HepG2 (cell line): ENCODE data around the gene RASD1. TPM values are rescaled to one million over a fixed set of nuclear protein-coding genes. Genes with fewer than 3 reads are reported as not detected.
A peak's percentile ranks its signal among the peaks of the same experiment; 100 is the strongest.

Experiments
- ADNP ChIP-seq: sonication (generic); formaldehyde crosslinking; IDR thresholded peaks from 2 replicates; pipeline ENCODE4 v1.4.0; 2020; ENCODE audit warnings: missing genetic modification reagents
- FOXP1 ChIP-seq, 2 experiments: fragments of 450-650 bp in 1 of 2; IDR thresholded peaks; 2 replicates each; pipeline ENCODE4 v1.6.1; 2017 to 2018; ENCODE audit warnings: antibody characterized with exemption in 1 of 2
- HDAC1 ChIP-seq: sonication (generic); formaldehyde crosslinking; IDR thresholded peaks from 2 replicates; pipeline ENCODE4 v1.5.1; 2020; ENCODE audit warnings: mild to moderate bottlenecking, missing genetic modification reagents
- KDM5A ChIP-seq: fragments of 200-600 bp; sonication (generic); IDR thresholded peaks from 2 replicates; pipeline ENCODE4 v1.7.0; 2018; ENCODE audit warnings: antibody characterized with exemption, mild to moderate bottlenecking, low read length, borderline replicate concordance
- NR2F6 ChIP-seq, 2 experiments: IDR thresholded peaks; 2 replicates each; pipeline ENCODE4 v1.6.1; 2016; ENCODE audit warnings: antibody characterized with exemption in 1 of 2, mild to moderate bottlenecking in 1 of 2
- SATB2 ChIP-seq: sonication (generic); formaldehyde crosslinking; IDR thresholded peaks from 2 replicates; pipeline ENCODE4 v1.5.0; 2020; ENCODE audit warnings: missing genetic modification reagents
- SIN3B ChIP-seq: fragments of 150-350 bp; IDR thresholded peaks from 2 replicates; pipeline ENCODE4 v1.6.1; 2014; ENCODE audit warnings: low read length
- SP1 ChIP-seq, 2 experiments: fragments of 450-650 bp in 1 of 2; sonication (generic) in 1 of 2; formaldehyde crosslinking in 1 of 2; IDR thresholded peaks; 2 replicates each; pipeline versions ENCODE4 v1.4.0 to v1.6.1; 2016 to 2020; ENCODE audit warnings: missing genetic modification reagents in 1 of 2
- TARDBP ChIP-seq: sonication (generic); formaldehyde crosslinking; IDR thresholded peaks from 2 replicates; pipeline ENCODE4 v1.8.0; 2022; ENCODE audit warnings: mild to moderate bottlenecking, missing genetic modification reagents
- TEAD3 ChIP-seq: optimal IDR thresholded peaks from 2 replicates; pipeline ENCODE3; 2016; ENCODE audit warnings: borderline replicate concordance
- U2AF2 ChIP-seq: fragments of 200-400 bp; formaldehyde crosslinking; IDR thresholded peaks from 2 replicates; pipeline ENCODE4 v1.6.1; 2017; ENCODE audit warnings: low read depth, mild to moderate bottlenecking, low read length
- ZFP36L1 ChIP-seq: sonication (generic); formaldehyde crosslinking; IDR thresholded peaks from 2 replicates; pipeline ENCODE4 v1.8.0; 2022; ENCODE audit warnings: mild to moderate bottlenecking, missing genetic modification reagents, moderate library complexity
- ZNF296 ChIP-seq: sonication (generic); formaldehyde crosslinking; conservative IDR thresholded peaks from 2 replicates; pipeline ENCODE4 v1.5.0; 2020; ENCODE audit warnings: mild to moderate bottlenecking, missing genetic modification reagents
- ZNF577 ChIP-seq: sonication (generic); formaldehyde crosslinking; IDR thresholded peaks from 2 replicates; pipeline ENCODE4 v1.4.0; 2020; ENCODE audit warnings: mild to moderate bottlenecking, low read depth, missing genetic modification reagents, borderline replicate concordance
- ZNF703 ChIP-seq: sonication (generic); formaldehyde crosslinking; IDR thresholded peaks from 2 replicates; pipeline ENCODE4 v1.5.1; 2020; ENCODE audit warnings: missing genetic modification reagents, mild to moderate bottlenecking, moderate library complexity, borderline replicate concordance
- polyA plus RNA-seq, 8 experiments: library from polyadenylated mRNA; depleted of rRNA in 3 of 8; stranded (reverse) in 7 of 8; unstranded in 1 of 8; fragments of >200 nt; fragmentation: Illumina TruSeq in 4 of 8; extraction: Trizol in 4 of 8; gene quantifications; 2 replicates each; pipeline versions ENCODE4 v1.2.1 to v1.2.3, GENCODE V29; 2011 to 2016; ENCODE audit warnings: low read depth in 4 of 8, missing spikeins in 1 of 8, mixed read lengths in 1 of 8; ENCODE audit not compliant: insufficient read depth in 1 of 8
- total RNA-seq, 5 experiments: library from RNA; depleted of rRNA; stranded (reverse); fragments of >200 nt; fragmentation: Illumina TruSeq; extraction: Trizol; gene quantifications; 2 replicates each; pipeline ENCODE4 v1.2.3, GENCODE V29; 2016; ENCODE audit warnings: low read depth in 1 of 5
- TF ChIP-seq, protein P1 (sequence below): sonication (generic); formaldehyde crosslinking; IDR thresholded peaks from 2 replicates; pipeline ENCODE4 v1.5.1; 2020; ENCODE audit warnings: missing genetic modification reagents, mild to moderate bottlenecking, borderline replicate concordance
- TF ChIP-seq, protein P2 (sequence below): sonication (generic); formaldehyde crosslinking; IDR thresholded peaks from 2 replicates; pipeline ENCODE4 v1.4.0; 2020; ENCODE audit warnings: missing genetic modification reagents; ENCODE audit errors: not compliant biosample characterization
- TF ChIP-seq, protein P3 (sequence below): sonication (generic); formaldehyde crosslinking; IDR thresholded peaks from 2 replicates; pipeline ENCODE4 v1.5.0; 2020; ENCODE audit warnings: missing genetic modification reagents
- TF ChIP-seq, protein P4 (sequence below): sonication (generic); formaldehyde crosslinking; IDR thresholded peaks from 2 replicates; pipeline ENCODE4 v1.4.0; 2020; ENCODE audit warnings: mild to moderate bottlenecking, missing genetic modification reagents

The RASD1 gene
- total and polyA plus RNA-seq, 2 of the 13 experiments (the other 11 are each of a cell fraction or from before 2014, with no cell fraction given) = 1.6 to 4.2 TPM

DNA sequence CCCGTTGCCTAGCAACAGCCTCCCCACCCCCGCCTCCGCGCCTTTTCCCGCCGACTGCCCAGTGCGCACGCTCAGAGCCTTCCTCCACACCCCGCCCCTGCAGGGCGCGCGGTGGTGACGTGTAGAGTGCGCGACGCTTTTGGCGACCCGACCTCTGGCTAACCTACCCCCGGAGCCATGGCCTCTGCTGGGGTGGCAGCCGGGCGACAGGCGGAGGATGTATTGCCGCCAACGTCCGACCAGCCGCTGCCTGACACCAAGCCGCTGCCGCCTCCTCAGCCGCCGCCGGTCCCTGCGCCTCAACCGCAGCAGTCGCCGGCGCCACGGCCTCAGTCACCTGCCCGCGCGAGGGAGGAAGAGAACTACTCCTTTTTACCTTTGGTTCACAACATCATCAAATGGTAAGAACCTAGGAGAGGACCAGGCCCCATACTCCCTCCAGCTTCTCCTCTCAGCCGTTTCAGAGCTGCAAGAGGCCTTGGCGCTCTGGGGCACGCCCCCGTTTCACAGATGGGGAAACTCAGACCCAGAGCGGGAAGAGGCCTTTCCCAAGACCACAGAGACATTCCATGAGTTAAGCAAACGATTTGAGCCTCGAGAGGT lies 19.2 kb downstream of the RASD1 start, which contains the start of gene MED9 (continued):
- TF ChIP-seq, protein P1, sequence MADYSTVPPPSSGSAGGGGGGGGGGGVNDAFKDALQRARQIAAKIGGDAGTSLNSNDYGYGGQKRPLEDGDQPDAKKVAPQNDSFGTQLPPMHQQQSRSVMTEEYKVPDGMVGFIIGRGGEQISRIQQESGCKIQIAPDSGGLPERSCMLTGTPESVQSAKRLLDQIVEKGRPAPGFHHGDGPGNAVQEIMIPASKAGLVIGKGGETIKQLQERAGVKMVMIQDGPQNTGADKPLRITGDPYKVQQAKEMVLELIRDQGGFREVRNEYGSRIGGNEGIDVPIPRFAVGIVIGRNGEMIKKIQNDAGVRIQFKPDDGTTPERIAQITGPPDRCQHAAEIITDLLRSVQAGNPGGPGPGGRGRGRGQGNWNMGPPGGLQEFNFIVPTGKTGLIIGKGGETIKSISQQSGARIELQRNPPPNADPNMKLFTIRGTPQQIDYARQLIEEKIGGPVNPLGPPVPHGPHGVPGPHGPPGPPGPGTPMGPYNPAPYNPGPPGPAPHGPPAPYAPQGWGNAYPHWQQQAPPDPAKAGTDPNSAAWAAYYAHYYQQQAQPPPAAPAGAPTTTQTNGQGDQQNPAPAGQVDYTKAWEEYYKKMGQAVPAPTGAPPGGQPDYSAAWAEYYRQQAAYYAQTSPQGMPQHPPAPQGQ = no peak
- TF ChIP-seq SATB2 (no peak), TEAD3 (CRISPR knock-in tag) (peak; percentile 17), SIN3B (peak; percentile 89), ZNF296 (no peak), KDM5A (peak; percentile 98), NR2F6 (IDR thresholded peaks at IDR 0.05) (peak; percentile 52; the same call in 1 of the 2 replicates), NR2F6 (CRISPR knock-in tag; IDR thresholded peaks at IDR 0.05) (peak; percentile 93), FOXP1 (IDR thresholded peaks at IDR 0.05) (no peak), FOXP1 (CRISPR knock-in tag; IDR thresholded peaks at IDR 0.05) (no peak), ADNP (CRISPR knock-in tag) (no peak), ZNF703 (CRISPR knock-in tag) (no peak), SP1 (IDR thresholded peaks at IDR 0.05) (no peak), SP1 (CRISPR knock-in tag; IDR thresholded peaks at IDR 0.05) (peak; percentile 94), ZFP36L1 (no peak), TARDBP (CRISPR knock-in tag) (peak; percentile 88), U2AF2 (no peak), HDAC1 (CRISPR knock-in tag) (peak; percentile 86), ZNF577 (CRISPR knock-in tag) (no peak)
- TF ChIP-seq, protein P2, sequence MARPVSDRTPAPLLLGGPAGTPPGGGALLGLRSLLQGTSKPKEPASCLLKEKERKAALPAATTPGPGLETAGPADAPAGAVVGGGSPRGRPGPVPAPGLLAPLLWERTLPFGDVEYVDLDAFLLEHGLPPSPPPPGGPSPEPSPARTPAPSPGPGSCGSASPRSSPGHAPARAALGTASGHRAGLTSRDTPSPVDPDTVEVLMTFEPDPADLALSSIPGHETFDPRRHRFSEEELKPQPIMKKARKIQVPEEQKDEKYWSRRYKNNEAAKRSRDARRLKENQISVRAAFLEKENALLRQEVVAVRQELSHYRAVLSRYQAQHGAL = no peak
- TF ChIP-seq, protein P3, sequence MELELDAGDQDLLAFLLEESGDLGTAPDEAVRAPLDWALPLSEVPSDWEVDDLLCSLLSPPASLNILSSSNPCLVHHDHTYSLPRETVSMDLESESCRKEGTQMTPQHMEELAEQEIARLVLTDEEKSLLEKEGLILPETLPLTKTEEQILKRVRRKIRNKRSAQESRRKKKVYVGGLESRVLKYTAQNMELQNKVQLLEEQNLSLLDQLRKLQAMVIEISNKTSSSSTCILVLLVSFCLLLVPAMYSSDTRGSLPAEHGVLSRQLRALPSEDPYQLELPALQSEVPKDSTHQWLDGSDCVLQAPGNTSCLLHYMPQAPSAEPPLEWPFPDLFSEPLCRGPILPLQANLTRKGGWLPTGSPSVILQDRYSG (CRISPR knock-in tag) = no peak
- TF ChIP-seq, protein P4, sequence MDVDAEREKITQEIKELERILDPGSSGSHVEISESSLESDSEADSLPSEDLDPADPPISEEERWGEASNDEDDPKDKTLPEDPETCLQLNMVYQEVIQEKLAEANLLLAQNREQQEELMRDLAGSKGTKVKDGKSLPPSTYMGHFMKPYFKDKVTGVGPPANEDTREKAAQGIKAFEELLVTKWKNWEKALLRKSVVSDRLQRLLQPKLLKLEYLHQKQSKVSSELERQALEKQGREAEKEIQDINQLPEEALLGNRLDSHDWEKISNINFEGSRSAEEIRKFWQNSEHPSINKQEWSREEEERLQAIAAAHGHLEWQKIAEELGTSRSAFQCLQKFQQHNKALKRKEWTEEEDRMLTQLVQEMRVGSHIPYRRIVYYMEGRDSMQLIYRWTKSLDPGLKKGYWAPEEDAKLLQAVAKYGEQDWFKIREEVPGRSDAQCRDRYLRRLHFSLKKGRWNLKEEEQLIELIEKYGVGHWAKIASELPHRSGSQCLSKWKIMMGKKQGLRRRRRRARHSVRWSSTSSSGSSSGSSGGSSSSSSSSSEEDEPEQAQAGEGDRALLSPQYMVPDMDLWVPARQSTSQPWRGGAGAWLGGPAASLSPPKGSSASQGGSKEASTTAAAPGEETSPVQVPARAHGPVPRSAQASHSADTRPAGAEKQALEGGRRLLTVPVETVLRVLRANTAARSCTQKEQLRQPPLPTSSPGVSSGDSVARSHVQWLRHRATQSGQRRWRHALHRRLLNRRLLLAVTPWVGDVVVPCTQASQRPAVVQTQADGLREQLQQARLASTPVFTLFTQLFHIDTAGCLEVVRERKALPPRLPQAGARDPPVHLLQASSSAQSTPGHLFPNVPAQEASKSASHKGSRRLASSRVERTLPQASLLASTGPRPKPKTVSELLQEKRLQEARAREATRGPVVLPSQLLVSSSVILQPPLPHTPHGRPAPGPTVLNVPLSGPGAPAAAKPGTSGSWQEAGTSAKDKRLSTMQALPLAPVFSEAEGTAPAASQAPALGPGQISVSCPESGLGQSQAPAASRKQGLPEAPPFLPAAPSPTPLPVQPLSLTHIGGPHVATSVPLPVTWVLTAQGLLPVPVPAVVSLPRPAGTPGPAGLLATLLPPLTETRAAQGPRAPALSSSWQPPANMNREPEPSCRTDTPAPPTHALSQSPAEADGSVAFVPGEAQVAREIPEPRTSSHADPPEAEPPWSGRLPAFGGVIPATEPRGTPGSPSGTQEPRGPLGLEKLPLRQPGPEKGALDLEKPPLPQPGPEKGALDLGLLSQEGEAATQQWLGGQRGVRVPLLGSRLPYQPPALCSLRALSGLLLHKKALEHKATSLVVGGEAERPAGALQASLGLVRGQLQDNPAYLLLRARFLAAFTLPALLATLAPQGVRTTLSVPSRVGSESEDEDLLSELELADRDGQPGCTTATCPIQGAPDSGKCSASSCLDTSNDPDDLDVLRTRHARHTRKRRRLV = no peak
